T-cell (primary cell): ENCODE data around the gene TENT4B. TPM values are rescaled to one million over a fixed set of nuclear protein-coding genes. Genes with fewer than 3 reads are reported as not detected.

Experiments
- ATAC-seq, 4 experiments: fragments of 200-7000 bp in 3 of 4; fragments of 150-1000 bp in 1 of 4; cut with Tn5 transposase; replicated peaks in 1 of 4; 1 replicate in 3 of 4; 2 replicates in 1 of 4; pipeline ENCODE4 v1.10.0; 2021; ENCODE audit warnings: moderate library complexity in 3 of 4, mild to moderate bottlenecking in 2 of 4, moderate number of reproducible peaks in 1 of 4
- CTCF ChIA-PET, 2 donors: fragments of 300-600 bp; sonication (Branson Sonifier 250); formaldehyde crosslinking; loops; one replicate each; lab custom pipeline; 2022; ENCODE audit warnings: antibody characterized with exemption in 2 of 2; lab: Charles Lee
- POLR2A ChIA-PET, 2 donors: fragments of 300-600 bp; sonication (Branson Sonifier 250); formaldehyde crosslinking; loops; one replicate each; lab custom pipeline; 2022; ENCODE audit warnings: antibody characterized with exemption in 2 of 2; lab: Charles Lee
- DNase-seq, 35 experiments: peaks; one replicate each; pipeline versions ENCODE4 v3.0.0 to v3.0.0-alpha.2; 2013 to 2023
- H3K27ac ChIP-seq: one replicate; pipeline ENCODE4 v1.5.1; 2013; ENCODE audit warnings: low read length
- H3K27me3 ChIP-seq, 2 experiments: replicated peaks in 1 of 2; 1 replicate in 1 of 2; 2 replicates in 1 of 2; pipeline versions ENCODE4 v1.6.1 to v1.7.0; 2013; ENCODE audit warnings: low read length in 1 of 2, mixed read lengths in 1 of 2; ENCODE audit not compliant: control insufficient read depth in 2 of 2, insufficient read depth in 2 of 2; ENCODE audit errors: extremely low read depth in 1 of 2
- H3K36me3 ChIP-seq, 2 donors: 1 replicate in 1 of 2; 2 replicates in 1 of 2; pipeline versions ENCODE4 v1.6.1 to v1.7.0; 2013; ENCODE audit warnings: low read length in 1 of 2; ENCODE audit not compliant: control insufficient read depth in 2 of 2, insufficient read depth in 1 of 2; ENCODE audit errors: extremely low read depth in 1 of 2
- H3K4me1 ChIP-seq, 2 experiments: 1 replicate in 1 of 2; 2 replicates in 1 of 2; pipeline versions ENCODE4 v1.6.1 to v1.7.0; 2013; ENCODE audit warnings: low read length in 2 of 2, mixed read lengths in 1 of 2; ENCODE audit not compliant: insufficient read depth in 2 of 2, control insufficient read depth in 1 of 2; ENCODE audit errors: extremely low read depth in 1 of 2
- H3K4me3 ChIP-seq, 2 donors: 1 replicate in 1 of 2; 2 replicates in 1 of 2; pipeline versions ENCODE4 v1.5.1 to v1.7.0; 2013; ENCODE audit warnings: mild to moderate bottlenecking in 2 of 2, low read length in 1 of 2, moderate library complexity in 1 of 2; ENCODE audit not compliant: control insufficient read depth in 1 of 2; ENCODE audit errors: extremely low read depth in 1 of 2
- H3K9me3 ChIP-seq: 2 replicates; pipeline ENCODE4 v1.7.0; 2013
- H3K27ac Mint-ChIP-seq, 2 donors: one replicate each; pipeline ENCODE4 v1.8.0; 2020 to 2021; ENCODE audit warnings: mild to moderate bottlenecking in 2 of 2, mixed read lengths in 2 of 2
- H3K27me3 Mint-ChIP-seq, 2 donors: one replicate each; pipeline ENCODE4 v1.8.0; 2021 to 2022; ENCODE audit warnings: mixed read lengths in 2 of 2
- H3K36me3 Mint-ChIP-seq: one replicate; pipeline ENCODE4 v1.8.0; 2021; ENCODE audit warnings: mixed read lengths
- H3K4me1 Mint-ChIP-seq, 3 donors: one replicate each; pipeline ENCODE4 v1.8.0; 2020 to 2022; ENCODE audit warnings: mixed read lengths in 3 of 3, mild to moderate bottlenecking in 1 of 3
- H3K4me3 Mint-ChIP-seq, 3 donors: one replicate each; pipeline ENCODE4 v1.8.0; 2020 to 2022; ENCODE audit warnings: mild to moderate bottlenecking in 3 of 3, mixed read lengths in 3 of 3, moderate library complexity in 3 of 3
- H3K9me3 Mint-ChIP-seq, 3 donors: one replicate each; pipeline ENCODE4 v1.8.0; 2020 to 2022; ENCODE audit warnings: mixed read lengths in 3 of 3
- WGBS: methylation state at CpG from one replicate; pipeline ENCODE4 v1.1.5; 2013; ENCODE audit warnings: missing lambda C conversion rate; ENCODE audit not compliant: insufficient coverage; 5-methylcytosine and 5-hydroxymethylcytosine counted together
- total RNA-seq, 35 experiments: library from RNA in 6 of 35; stranded (reverse) in 6 of 35; fragments of 120-200 nt in 1 of 35; gene quantifications; one replicate each; pipeline versions ENCODE4 v1.2.1 to v1.2.4 and lab custom pipeline; 2013 to 2026

The TENT4B gene
- total RNA-seq, 5 donors from 2014 or later (not counting 1 experiment from before 2014, with no cell fraction given) = 20.2 to 31.9 (median 20.9) TPM

- H3K4me3 Mint-ChIP-seq = no peak overlapping the region
- Histone ChIP-seq H3K27ac (no peak overlapping the region), H3K27me3 (no peaks in the 10 kb centered on the region), H3K4me1 (peaks cover 0 to 7% of the 10 kb centered on the region in 2 experiments), H3K9me3 (no peaks in the 10 kb centered on the region), H3K36me3 (peaks cover 11 to 65% of the 10 kb centered on the region in 2 donors), H3K4me3 (no peak overlapping the region)
- WGBS = 97% methylated on average over 3 of the region's 4 CpGs
- DNase-seq = no peak
- H3K4me1 Mint-ChIP-seq = peaks cover 0 to 8% (median 6%) of the 10 kb centered on the region in 3 donors
- ATAC-seq = no peak
- H3K27me3 Mint-ChIP-seq = no peaks in the 10 kb centered on the region
- CTCF ChIA-PET = no interaction called here
- peaks cover 29% of the 10 kb centered on the region for H3K36me3 Mint-ChIP-seq
- H3K9me3 Mint-ChIP-seq = no peaks in the 10 kb centered on the region
- POLR2A ChIA-PET = no interaction called here
- H3K27ac Mint-ChIP-seq = no peak overlapping the region
Measured at GRCh38 chr16:50219402-50219975, 66.4 kb downstream of the TENT4B start.

GRCh38 chr16:50224286-50224685 is 71.2 kb downstream of the TENT4B start:
- WGBS = 100% methylated on average over 1 of the region's 3 CpGs
- H3K9me3 Mint-ChIP-seq = no peaks in the 10 kb centered on the region
- ATAC-seq (no peak), DNase-seq (no peak)
- POLR2A ChIA-PET = no interaction called here
- H3K27me3 ChIP-seq = no peaks in the 10 kb centered on the region
- no peak overlapping the region for H3K4me3 ChIP-seq
- H3K36me3 Mint-ChIP-seq = peaks cover 44% of the 10 kb centered on the region
- H3K27ac ChIP-seq = no peak overlapping the region
- no peaks in the 10 kb centered on the region for H3K27me3 Mint-ChIP-seq
- CTCF ChIA-PET = no interaction called here
- H3K4me3 Mint-ChIP-seq = no peak overlapping the region
- H3K27ac Mint-ChIP-seq = no peak overlapping the region
- peaks cover 3 to 75% of the 10 kb centered on the region in 2 donors for H3K36me3 ChIP-seq
- H3K9me3 ChIP-seq = no peaks in the 10 kb centered on the region
- H3K4me1 ChIP-seq = no peaks in the 10 kb centered on the region
- no peaks in the 10 kb centered on the region for H3K4me1 Mint-ChIP-seq

DNA sequence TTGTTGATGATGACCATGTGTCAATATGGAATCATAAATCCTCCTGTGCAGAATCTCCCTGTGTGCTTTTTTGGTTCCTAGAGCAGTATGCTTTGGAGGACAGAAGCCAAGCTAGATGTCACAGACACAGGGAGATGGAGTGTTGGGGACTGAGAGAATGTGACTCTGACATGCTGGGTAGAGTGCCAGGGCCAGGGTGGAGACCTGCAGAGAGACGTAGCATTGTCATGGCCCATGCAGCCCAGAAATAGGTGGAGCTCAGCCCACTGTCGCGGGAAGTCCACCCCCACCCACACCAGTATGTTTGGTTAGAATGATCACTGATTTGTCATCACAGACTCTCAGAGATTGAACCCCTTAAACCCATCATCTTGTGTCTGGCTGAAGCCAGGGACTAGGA is 74.0 kb downstream of the TENT4B start:
- Mint-ChIP-seq H3K4me1 (no peaks in the 10 kb centered on the region), H3K9me3 (no peaks in the 10 kb centered on the region), H3K4me3 (no peak overlapping the region), H3K27ac (no peak overlapping the region), H3K27me3 (no peaks in the 10 kb centered on the region), H3K36me3 (peaks cover 48% of the 10 kb centered on the region)
- Histone ChIP-seq H3K4me3 (no peak overlapping the region), H3K27me3 (no peaks in the 10 kb centered on the region), H3K36me3 (peaks cover 3 to 68% of the 10 kb centered on the region in 2 donors), H3K27ac (no peak overlapping the region), H3K4me1 (no peaks in the 10 kb centered on the region), H3K9me3 (no peaks in the 10 kb centered on the region)
- no peak for DNase-seq
- CTCF ChIA-PET = no interaction called here
- WGBS = no CpG with 5 or more reads among the region's 3 CpGs
- POLR2A ChIA-PET = no interaction called here
- ATAC-seq = no peak

DNA sequence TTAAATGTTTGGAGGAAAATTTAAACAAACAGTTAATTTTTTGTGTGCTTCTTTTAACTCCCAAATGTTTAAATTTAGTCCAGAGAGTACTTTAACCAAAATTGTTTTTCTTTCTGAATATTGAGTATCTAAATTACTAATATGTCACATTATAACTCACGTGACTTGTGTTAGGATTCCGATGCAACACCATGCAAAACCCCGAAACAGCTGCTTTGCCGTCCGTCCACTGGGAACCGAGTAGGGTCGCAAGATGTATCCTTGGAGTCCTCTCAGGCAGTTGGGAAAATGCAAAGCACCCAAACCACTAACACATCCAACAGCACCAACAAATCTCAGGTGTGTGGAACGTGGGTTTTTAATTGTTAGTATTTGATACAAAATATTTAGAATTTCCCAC is 74.6 kb downstream of the TENT4B start:
- peaks cover under 1 to 62% of the 10 kb centered on the region in 2 donors for H3K36me3 ChIP-seq
- peaks cover 48% of the 10 kb centered on the region for H3K36me3 Mint-ChIP-seq

DNA sequence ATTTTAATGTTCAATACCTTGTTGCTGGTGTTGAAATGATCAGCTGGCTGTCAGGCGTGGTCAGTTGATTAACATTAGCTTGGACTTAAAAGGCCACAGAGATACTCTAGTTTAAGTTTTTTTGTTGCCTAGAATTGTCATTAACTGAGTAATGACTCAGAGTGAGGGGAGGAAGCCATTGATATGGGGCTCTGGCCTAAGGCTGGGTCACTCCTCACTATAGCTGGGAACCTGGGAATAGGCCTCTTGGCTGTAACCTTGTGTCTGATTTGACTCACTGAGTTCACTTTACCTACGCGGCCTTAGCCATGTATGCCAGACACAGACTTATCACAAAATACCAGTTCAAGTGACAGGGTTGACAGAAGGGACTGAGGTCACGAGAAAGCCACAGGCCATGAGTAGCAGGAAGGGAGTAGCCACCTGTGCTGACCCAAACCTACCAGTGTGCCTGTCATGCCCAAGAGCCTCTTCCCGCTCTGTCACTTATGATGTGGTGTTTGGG is 75.3 kb downstream of the TENT4B start:
- CTCF ChIA-PET = no interaction called here

More for the DNA sequence above, 74.6 kb downstream of the TENT4B start:
- DNase-seq (no peak), ATAC-seq (no peak)
- ChIA-PET CTCF (no interaction called here), POLR2A (no interaction called here)
- H3K4me1 ChIP-seq = no peaks in the 10 kb centered on the region
- Mint-ChIP-seq H3K27ac (no peak overlapping the region), H3K9me3 (no peaks in the 10 kb centered on the region), H3K4me3 (no peak overlapping the region), H3K27me3 (no peaks in the 10 kb centered on the region), H3K4me1 (no peaks in the 10 kb centered on the region)
- WGBS = no CpG with 5 or more reads among the region's 8 CpGs
- H3K4me3 ChIP-seq = no peak overlapping the region
- no peaks in the 10 kb centered on the region for H3K9me3 ChIP-seq
- no peak overlapping the region for H3K27ac ChIP-seq
- H3K27me3 ChIP-seq = no peaks in the 10 kb centered on the region

DNA sequence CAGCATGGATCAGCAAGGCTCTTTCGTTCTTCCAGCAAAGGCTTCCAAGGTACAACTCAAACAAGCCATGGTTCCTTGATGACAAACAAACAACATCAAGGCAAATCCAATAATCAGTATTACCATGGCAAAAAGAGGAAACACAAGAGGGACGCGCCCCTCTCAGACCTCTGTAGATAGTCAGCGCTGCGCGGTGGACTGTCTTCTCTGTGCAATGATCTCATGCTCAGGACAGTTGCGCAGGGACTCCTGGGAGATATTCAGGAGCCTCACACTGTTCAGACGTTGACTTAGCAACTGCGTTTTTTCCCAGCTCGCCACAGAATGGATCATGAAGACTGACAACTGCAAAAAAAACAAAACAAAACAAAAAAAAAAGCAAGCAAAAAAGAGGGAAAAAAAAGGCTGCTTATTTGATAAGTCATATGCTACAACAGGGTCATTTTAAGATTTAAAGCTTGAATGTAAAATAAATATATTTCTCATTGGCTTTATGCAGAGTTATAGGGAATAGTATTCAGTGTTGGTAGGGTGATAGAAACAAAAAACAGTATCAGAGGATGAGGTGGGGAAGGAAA is 76.1 kb downstream of the TENT4B start:
- Mint-ChIP-seq H3K27me3 (no peaks in the 10 kb centered on the region), H3K9me3 (no peaks in the 10 kb centered on the region), H3K36me3 (peaks cover 38% of the 10 kb centered on the region), H3K27ac (no peak overlapping the region), H3K4me3 (no peak overlapping the region), H3K4me1 (no peaks in the 10 kb centered on the region)
- WGBS = 100% methylated on average over 1 of the region's 10 CpGs
- peaks cover 0 to 51% of the 10 kb centered on the region in 2 donors for H3K36me3 ChIP-seq
- DNase-seq (no peak), ATAC-seq (no peak)
- ChIA-PET CTCF (no interaction called here), POLR2A (interaction anchor here in 1 of 2 donors (0.6 kb wide), 1 partner anchor 14 kb away, joined by 3 read pairs; no protein-coding TSS in a partner anchor)
- no peaks in the 10 kb centered on the region for H3K9me3 ChIP-seq
- no peak overlapping the region for H3K4me3 ChIP-seq
- H3K27ac ChIP-seq = no peak overlapping the region
- no peaks in the 10 kb centered on the region for H3K27me3 ChIP-seq
- H3K4me1 ChIP-seq = no peaks in the 10 kb centered on the region

More for the DNA sequence above, 75.3 kb downstream of the TENT4B start:
- Mint-ChIP-seq H3K9me3 (no peaks in the 10 kb centered on the region), H3K27me3 (no peaks in the 10 kb centered on the region), H3K4me1 (no peaks in the 10 kb centered on the region), H3K36me3 (peaks cover 43% of the 10 kb centered on the region), H3K27ac (no peak overlapping the region), H3K4me3 (no peak overlapping the region)
- H3K4me1 ChIP-seq = no peaks in the 10 kb centered on the region
- H3K4me3 ChIP-seq = no peak overlapping the region
- ATAC-seq = no peak
- POLR2A ChIA-PET = interaction anchor here in 1 of 2 donors (0.6 kb wide), 1 partner anchor 27 kb away, joined by 3 read pairs; no protein-coding TSS in a partner anchor
- no peaks in the 10 kb centered on the region for H3K9me3 ChIP-seq
- 89% methylated on average over 1 of the region's 5 CpGs for WGBS
- no peaks in the 10 kb centered on the region for H3K27me3 ChIP-seq
- no peak for DNase-seq
- no peak overlapping the region for H3K27ac ChIP-seq
- peaks cover 0 to 56% of the 10 kb centered on the region in 2 donors for H3K36me3 ChIP-seq
